CD4-positive, alpha-beta T cell treated with Interleukin-6 at 100 ng/mL for 8 hours (primary cell): ENCODE measurements around the gene PGAP6.
"Not testable (repeated sequence)": the region's sequence is repeated elsewhere in the genome, so short reads cannot be mapped to it uniquely, and the experiment has no call there.

Experiments used
- DNase-seq: peaks from one replicate; pipeline ENCODE4 v3.0.0-alpha.2; 2020; ENCODE audit warnings: mixed read lengths, low spot score

PGAP6 gene

DNA sequence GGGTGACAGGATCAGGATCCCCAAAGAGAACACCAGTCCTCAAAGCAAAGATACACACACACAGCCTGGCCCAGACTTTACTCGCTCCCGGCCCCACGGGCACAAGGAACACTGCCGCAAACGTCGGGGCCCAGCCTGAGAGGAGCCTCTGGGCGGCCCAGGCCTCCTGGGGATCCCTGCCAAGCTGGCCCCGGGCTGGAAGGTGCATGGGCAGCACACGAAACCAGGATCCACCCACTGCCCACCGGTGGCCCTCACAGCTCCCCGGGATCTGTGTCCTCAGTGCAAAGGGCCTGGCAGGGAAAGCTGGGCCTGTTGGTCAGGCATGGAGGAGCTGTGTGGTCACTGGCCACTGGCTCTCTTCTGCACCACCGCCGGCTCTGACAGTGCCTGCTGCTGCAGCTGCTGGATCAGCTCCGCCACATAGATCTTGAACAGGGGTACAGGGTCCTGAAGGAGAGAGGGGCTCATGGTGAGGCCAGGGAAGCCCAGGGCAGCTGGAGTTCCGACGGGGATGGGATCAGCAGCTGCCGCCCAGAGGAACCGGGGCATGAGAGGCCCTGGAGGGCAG is 14.4 kb downstream of the PGAP6 start:
- DNase-seq, result no peak

- no peak for DNase-seq
Measured at GRCh38 chr16:366476-366875, 15.3 kb downstream of the PGAP6 start.

- no peak for DNase-seq
Measured at GRCh38 chr16:364595-365491, 16.9 kb downstream of the PGAP6 start.

DNA sequence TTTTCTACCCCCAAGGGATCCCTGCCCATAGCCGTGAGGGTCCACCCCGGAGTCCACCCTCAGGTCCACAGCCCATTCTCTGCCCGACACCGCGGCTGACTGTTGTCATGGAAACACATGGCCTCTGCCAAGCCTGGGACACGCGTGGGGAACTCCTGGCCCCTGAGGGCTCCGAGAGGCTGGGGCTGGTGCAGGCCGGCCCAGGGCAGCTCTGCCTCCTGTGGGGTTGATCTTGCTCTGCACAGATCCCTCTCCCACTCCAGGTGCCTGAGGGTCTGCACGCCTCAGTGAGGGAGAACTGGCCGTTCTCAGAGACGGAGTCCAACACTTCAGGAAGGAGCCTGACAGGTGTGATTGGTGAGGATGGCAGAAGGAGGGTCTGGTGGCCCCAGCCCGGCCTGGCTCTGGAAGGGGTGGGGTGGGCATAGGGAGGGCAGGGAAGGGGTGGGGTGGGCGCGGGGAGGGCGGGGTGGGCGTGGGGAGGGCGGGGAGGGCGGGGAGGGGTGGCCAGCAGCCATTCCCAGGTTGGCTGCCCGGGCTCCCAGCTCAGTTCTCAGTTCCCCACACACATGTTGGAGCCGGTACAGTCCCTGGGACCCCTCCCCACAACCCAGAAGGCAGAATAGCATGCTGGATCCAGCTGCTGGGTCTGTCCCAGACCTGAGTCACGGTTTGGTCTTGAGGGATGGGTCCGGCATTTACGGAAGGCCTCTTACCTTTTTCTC is 17.9 kb downstream of the PGAP6 start:
- no peak for DNase-seq

DNA sequence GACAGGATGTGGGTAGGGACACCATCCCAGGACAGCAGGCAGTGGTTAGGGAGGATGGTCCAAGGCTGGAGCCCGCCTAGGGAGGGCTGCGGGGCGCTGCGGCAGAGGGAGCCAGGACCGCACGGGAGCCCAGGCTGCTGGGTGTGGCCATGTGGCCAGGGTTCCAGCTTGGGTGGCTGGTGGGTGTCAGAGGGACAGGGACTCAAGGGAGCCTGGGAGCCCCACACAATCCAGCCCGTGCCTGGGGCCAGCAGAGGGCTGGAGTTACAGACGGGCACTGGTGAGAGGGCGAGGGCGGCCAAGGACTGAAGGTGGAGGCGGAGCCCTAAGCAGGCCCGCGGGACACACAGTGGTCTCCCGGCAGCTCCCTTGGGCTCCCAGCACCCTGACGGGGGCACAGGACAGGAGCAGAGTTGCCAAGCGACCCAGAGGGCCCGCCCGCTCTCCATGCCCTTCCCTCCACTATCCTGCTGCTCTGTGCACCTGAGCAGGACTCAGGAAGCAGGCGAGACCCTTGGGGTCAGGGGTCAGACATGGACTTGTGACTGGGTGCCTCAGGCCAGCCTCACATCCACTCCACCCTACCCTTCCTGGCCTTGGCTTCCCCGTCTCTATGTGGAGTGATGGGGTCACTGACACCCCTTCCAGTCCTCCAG is 18.5 kb downstream of the PGAP6 start:
- no peak for DNase-seq

GRCh38 chr16:362702-362999 is 19.1 kb downstream of the PGAP6 start:
- not testable (repeated sequence) for DNase-seq

GRCh38 chr16:361872-362701 is 19.7 kb downstream of the PGAP6 start:
- peak; percentile 77 for DNase-seq

GRCh38 chr16:361341-361871 is 20.4 kb downstream of the PGAP6 start:
- DNase-seq, result no peak

DNA sequence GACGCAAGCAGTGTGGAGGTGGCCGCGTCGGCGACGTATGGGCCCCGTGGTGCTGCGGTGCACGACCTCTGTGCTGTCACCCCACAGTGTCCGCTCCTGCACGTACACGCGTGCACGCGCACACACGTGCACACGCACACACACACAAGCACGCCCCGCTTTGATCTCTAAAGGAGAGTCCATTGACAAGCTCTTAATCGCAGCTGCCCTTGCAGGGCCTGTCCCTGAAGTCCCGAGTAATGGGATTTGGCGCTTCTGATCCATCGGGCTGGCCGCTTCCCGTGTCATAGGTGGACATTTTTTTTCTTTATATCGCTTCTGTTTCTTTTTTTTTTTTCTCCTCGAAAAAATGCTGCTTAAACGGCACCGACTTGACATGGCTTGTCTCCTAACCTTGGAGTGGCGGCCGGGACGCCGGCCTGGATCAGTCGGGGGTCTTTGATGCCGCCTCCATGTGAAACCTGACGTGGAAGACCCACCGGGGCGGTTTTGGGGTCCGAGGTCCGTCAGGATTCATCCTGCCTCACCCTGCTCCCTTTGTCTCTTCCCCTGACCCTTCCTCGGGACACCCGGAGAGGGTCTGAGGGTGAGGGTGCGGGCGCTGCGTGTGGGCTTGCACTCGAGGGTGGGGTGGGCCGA is 21.0 kb downstream of the PGAP6 start:
- DNase-seq, result no peak

GRCh38 chr16:359871-360697 is 21.7 kb downstream of the PGAP6 start:
- no peak for DNase-seq

DNA sequence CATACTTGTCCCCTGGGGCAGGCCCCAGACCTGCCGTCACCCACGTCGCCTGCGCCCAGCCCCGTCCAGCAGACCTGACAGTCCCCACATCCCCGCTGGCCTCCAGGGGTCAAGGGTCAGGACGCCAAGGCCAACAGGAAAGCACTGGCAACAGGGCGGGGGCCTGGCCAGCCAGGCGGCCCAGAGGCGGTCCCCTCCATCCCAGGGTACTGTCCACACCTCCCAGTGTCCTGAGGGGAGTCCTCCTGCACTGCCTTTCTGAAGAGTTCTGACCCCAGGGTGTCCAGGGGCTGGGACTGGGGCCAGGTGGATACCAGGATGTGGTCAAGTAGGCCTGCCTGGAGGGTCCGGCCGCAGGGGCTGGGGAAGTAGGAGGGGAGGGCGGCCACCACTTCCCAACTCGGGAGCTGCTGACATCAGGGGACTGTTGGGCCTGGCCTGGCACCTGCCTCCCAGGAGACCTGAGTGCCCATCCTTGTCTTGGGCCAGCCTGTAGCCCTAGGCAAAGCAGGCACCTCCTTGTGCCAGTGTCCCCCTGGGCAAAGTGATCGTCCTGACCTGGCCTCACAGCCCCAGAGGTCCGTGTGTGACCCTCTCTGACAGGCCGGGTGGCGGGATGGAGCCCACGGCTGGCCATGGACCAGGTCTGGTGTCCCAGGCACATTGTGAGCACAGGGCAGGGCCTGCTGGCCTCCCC is 22.6 kb downstream of the PGAP6 start:
- DNase-seq, result no peak

DNA sequence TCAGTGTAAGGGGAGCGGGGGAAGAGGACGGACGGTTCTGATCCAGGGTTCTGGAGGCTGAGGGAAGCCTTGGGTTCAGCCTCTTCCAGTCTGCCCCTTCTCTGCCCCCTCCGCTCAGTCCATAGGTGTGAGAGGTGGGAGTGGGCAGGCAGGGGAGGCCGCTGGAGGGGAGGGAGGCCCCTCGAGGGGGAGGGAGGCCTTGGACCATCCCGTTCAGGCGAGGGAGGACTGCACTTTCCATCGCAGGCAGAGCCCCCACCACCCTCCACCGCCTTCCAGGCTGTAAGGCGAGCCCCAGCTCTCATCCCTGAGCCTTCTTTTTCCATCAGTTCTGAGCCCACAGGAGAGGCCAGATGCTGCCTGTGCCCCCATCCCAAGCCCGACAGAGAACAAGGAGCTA is 25.0 kb downstream of the PGAP6 start:
- no peak for DNase-seq

- DNase-seq, result peak; percentile 45
Measured at GRCh38 chr16:354971-355461, 26.8 kb downstream of the PGAP6 start.

GRCh38 chr16:354291-354881 is 27.4 kb downstream of the PGAP6 start:
- no peak for DNase-seq

GRCh38 chr16:353404-354290 is 28.1 kb downstream of the PGAP6 start:
- no peak for DNase-seq

DNA sequence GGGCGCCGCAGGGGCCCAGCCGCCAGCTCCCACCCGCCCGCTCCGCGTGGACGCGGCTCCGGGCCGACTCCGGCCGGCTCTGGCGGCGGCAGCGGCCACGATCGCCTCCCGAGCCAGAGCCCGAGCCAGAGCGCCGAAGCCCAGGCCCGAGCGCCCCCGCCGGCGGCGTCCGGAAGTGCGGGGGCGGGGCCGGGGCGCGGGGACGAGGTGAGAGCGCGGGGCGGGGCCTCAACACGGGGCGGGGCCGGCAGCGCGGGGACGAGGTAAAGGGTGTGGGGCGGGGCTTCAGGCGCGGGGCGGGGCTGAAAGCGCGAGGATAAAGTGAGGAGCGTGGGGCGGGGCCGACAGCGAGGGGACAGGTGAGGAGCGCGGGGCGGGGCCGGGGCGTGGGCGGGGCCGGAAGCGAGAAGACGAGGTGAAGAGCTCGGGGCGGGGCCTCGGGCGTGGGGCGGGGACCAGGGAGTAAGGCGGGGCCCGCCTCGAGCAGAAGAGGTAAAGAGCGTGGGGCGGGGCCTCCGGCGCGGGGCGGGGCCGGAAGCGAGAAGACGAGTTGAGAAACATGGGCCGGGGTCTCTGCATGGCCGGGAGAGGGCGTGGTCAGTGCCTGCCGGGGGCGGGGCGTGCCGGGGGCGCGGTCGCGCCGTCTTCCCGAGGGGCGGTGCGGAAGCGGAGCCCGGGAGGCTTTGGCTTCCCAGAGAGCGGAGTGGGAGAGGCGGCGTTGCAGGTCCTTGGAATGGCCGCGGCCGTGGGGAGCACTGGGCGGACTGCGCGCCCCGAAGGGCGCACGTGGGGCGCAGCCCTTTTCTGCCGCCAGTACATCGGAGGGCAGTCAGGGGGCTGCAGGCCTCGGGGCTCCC is 29.0 kb downstream of the PGAP6 start, which contains the start of gene AXIN1:
AXIN1 (minus strand) TSS at position 177 of the 857 bp plus-strand sequence. CDS start 5,698 bp downstream, outside the sequence.
- peak; percentile 100 for DNase-seq
